Measurements from ENCODE around the gene DEDD. TPM values are rescaled to one million over a fixed set of nuclear protein-coding genes. Genes with fewer than 3 reads are reported as not detected.
A peak's percentile ranks its signal among the peaks of the same experiment; 100 is the strongest.

Gene DEDD
- total RNA-seq, 3 donors from 2014 or later (not counting 1 experiment from before 2014, with no cell fraction given), result 40.6 to 44.0 (median 43.0) TPM

DNA sequence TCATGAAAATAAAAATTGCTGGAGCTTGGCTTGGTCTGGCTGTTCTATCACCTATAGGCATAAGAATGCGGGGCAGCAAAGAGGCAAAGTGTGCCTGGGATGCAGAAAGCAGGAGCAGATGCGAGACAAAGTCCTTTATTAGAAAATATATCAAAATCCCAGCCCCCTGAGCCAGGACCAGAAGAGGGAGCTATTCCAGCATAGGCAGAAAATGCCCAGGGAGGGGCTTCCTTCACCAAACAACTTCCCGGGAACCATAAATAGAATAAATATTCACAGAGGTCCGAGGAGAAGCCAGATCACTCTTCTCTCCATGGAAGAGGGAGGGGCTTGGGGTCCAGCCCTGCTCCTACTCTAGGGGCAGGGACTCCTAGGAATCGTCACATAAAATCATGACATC lies 38.7 kb upstream of the DEDD start:
- H3K4me3 ChIP-seq (ENCODE audit: low read length), result no peak overlapping the region
- ATAC-seq, result no peak
- Mint-ChIP-seq H3K36me3 (peaks cover 29% of the 10 kb centered on the region), H3K4me1 (peaks cover 39 to 59% of the 10 kb centered on the region in 2 donors), H3K27ac (peak overlapping the region; percentile 48 to 73), H3K4me3 (no peak overlapping the region), H3K27me3 (ENCODE audit: low read depth in 2 of 2) (no peaks in the 10 kb centered on the region), H3K9me3 (no peaks in the 10 kb centered on the region)
- H3K27ac ChIP-seq (ENCODE audit: low read length), result no peak overlapping the region
- H3K9me3 ChIP-seq (ENCODE audit: control insufficient read depth, insufficient read depth, low read length), result no peaks in the 10 kb centered on the region
- WGBS (ENCODE audit: insufficient coverage), result 100% methylated on average over 3 of the region's 5 CpGs
- H3K36me3 ChIP-seq (ENCODE audit: control insufficient read depth, insufficient read depth, low read length), result peaks cover 61% of the 10 kb centered on the region
- TF ChIP-seq, protein P1, sequence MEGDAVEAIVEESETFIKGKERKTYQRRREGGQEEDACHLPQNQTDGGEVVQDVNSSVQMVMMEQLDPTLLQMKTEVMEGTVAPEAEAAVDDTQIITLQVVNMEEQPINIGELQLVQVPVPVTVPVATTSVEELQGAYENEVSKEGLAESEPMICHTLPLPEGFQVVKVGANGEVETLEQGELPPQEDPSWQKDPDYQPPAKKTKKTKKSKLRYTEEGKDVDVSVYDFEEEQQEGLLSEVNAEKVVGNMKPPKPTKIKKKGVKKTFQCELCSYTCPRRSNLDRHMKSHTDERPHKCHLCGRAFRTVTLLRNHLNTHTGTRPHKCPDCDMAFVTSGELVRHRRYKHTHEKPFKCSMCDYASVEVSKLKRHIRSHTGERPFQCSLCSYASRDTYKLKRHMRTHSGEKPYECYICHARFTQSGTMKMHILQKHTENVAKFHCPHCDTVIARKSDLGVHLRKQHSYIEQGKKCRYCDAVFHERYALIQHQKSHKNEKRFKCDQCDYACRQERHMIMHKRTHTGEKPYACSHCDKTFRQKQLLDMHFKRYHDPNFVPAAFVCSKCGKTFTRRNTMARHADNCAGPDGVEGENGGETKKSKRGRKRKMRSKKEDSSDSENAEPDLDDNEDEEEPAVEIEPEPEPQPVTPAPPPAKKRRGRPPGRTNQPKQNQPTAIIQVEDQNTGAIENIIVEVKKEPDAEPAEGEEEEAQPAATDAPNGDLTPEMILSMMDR (IDR thresholded peaks at IDR 0.05), result no peak
- no peaks in the 10 kb centered on the region for H3K27me3 ChIP-seq (ENCODE audit: control insufficient read depth, insufficient read depth, low read length)
- intact Hi-C loops (cut with micrococcal nuclease), result no loop called here
- no peak for DNase-seq
- peaks cover 24% of the 10 kb centered on the region for H3K4me1 ChIP-seq (ENCODE audit: control insufficient read depth, insufficient read depth, low read length)

DNA sequence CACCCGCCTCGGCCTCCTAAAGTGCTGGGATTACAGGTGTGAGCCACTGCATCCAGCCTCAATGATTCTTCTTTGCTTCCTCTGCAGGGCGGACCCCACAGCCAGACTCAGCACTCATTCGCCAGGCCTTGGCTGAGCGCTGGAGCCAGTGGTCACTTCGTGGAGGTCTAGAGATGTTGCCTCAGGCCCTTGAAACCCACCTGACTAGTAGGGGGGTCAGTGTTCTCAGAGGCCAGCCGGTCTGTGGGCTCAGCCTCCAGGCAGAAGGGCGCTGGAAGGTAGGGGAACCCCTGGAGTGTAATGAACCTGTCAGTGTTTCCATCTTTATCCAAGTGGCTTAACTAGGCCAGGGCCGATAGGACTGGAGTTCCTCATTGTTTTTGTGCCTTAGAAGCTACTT lies 36.4 kb upstream of the DEDD start:
- peaks cover 21% of the 10 kb centered on the region for H3K36me3 Mint-ChIP-seq
- no peak overlapping the region for H3K27ac ChIP-seq (ENCODE audit: low read length)
- ATAC-seq (no peak), DNase-seq (no peak)
- H3K27me3 Mint-ChIP-seq (ENCODE audit: low read depth in 2 of 2), result no peaks in the 10 kb centered on the region
- peaks cover 34 to 54% of the 10 kb centered on the region in 2 donors for H3K4me1 Mint-ChIP-seq
- H3K36me3 ChIP-seq (ENCODE audit: control insufficient read depth, insufficient read depth, low read length), result peaks cover 48% of the 10 kb centered on the region
- no peaks in the 10 kb centered on the region for H3K9me3 ChIP-seq (ENCODE audit: control insufficient read depth, insufficient read depth, low read length)
- intact Hi-C loops (cut with micrococcal nuclease), result loop anchor here (5.0 kb wide), 1 partner anchor 33 kb away; the partner anchor contains the start of gene NDUFS2
- H3K27ac Mint-ChIP-seq, result no peak overlapping the region
- peaks cover 26% of the 10 kb centered on the region for H3K4me1 ChIP-seq (ENCODE audit: control insufficient read depth, insufficient read depth, low read length)
- no peak overlapping the region for H3K4me3 ChIP-seq (ENCODE audit: low read length)
- H3K4me3 Mint-ChIP-seq, result no peak overlapping the region
- no peaks in the 10 kb centered on the region for H3K9me3 Mint-ChIP-seq
- 98% methylated on average over 9 of the region's 9 CpGs for WGBS (ENCODE audit: insufficient coverage)
- H3K27me3 ChIP-seq (ENCODE audit: control insufficient read depth, insufficient read depth, low read length), result no peaks in the 10 kb centered on the region
- TF ChIP-seq, protein P1 (IDR thresholded peaks at IDR 0.05), result no peak

DNA sequence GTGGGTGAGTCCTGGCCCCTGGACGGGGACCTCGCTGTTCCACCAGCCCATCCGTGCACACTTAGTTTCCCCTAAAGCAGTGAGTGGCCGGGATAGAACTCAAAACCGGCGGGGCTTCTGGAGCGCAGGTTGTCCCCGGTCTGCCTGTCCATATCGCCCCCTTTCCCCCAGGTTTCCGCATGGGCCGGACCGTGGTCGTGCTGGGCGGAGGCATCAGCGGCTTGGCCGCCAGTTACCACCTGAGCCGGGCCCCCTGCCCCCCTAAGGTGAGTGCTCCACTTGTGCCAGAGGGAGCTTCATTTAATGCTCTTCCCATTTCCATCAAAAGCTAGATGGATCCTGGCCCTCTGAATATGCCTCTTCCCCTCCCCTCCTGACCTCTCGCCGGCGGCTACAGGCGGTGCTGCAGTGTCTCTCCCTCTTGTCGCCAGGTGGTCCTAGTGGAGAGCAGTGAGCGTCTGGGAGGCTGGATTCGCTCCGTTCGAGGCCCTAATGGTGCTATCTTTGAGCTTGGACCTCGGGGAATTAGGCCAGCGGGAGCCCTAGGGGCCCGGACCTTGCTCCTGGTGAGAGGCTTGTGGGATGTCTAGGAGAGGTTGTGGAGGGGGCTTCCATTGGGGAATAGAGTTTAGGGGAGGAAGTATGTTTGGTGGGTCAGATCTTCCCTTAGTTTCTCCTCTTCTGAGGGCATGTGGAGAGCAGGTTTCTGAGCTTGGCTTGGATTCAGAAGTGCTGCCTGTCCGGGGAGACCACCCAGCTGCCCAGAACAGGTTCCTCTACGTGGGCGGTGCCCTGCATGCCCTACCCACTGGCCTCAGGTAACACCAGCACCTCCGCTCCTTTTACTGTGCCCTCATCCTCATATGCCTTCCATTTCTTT lies 34.4 kb upstream of the DEDD start:
- DNase-seq, result no peak
- TF ChIP-seq, protein P1 (IDR thresholded peaks at IDR 0.05), result no peak
- ATAC-seq, result no peak
- peaks cover 35% of the 10 kb centered on the region for H3K36me3 ChIP-seq (ENCODE audit: control insufficient read depth, insufficient read depth, low read length)
- no peaks in the 10 kb centered on the region for H3K9me3 Mint-ChIP-seq
- intact Hi-C loops (cut with micrococcal nuclease), result loop anchor here (1.0 to 5.0 kb wide), 5 partner anchors 10 to 35 kb away; partner anchors contain the start of genes B4GALT3, DEDD, NDUFS2 and UFC1
- H3K4me1 ChIP-seq (ENCODE audit: control insufficient read depth, insufficient read depth, low read length), result peaks cover 26% of the 10 kb centered on the region
- WGBS (ENCODE audit: insufficient coverage), result 10% methylated on average over 33 of the region's 33 CpGs
- peak overlapping the region; percentile 89 for H3K27ac ChIP-seq (ENCODE audit: low read length)
- H3K9me3 ChIP-seq (ENCODE audit: control insufficient read depth, insufficient read depth, low read length), result no peaks in the 10 kb centered on the region
- H3K27me3 ChIP-seq (ENCODE audit: control insufficient read depth, insufficient read depth, low read length), result no peaks in the 10 kb centered on the region
- H3K4me1 Mint-ChIP-seq, result peaks cover 25 to 50% of the 10 kb centered on the region in 2 donors
- H3K27me3 Mint-ChIP-seq (ENCODE audit: low read depth in 2 of 2), result no peaks in the 10 kb centered on the region
- peak overlapping the region; percentile 69 for H3K4me3 ChIP-seq (ENCODE audit: low read length)
- H3K4me3 Mint-ChIP-seq, result peak overlapping the region; percentile 93
- peaks cover 7% of the 10 kb centered on the region for H3K36me3 Mint-ChIP-seq
- H3K27ac Mint-ChIP-seq, result peak overlapping the region; percentile 97 to 98

All from natural killer cell (primary cell).